LHCN-M2 (cell line): ENCODE measurements around the gene GPR107. TPM values are rescaled to one million over a fixed set of nuclear protein-coding genes. Genes with fewer than 3 reads are reported as not detected.

Source experiments
- DNase-seq: peaks from one replicate; pipeline ENCODE4 v3.0.0-alpha.2; 2012; ENCODE audit warnings: low read depth
- total RNA-seq: library from RNA; depleted of rRNA; stranded (reverse); fragments of >200 nt; gene quantifications from 2 replicates; pipeline ENCODE4 v1.2.3, GENCODE V29; 2014

Gene GPR107
- total RNA-seq, 1 experiment from 2014 or later: 20.3 TPM

- DNase-seq: no peak
Measured at GRCh38 chr9:130054325-130054786, 650 bp downstream of the GPR107 start.

GRCh38 chr9:130054820-130055219 is 1.1 kb downstream of the GPR107 start:
- no peak for DNase-seq

- no peak for DNase-seq
Measured at GRCh38 chr9:130058154-130058553, 4.4 kb downstream of the GPR107 start.

- DNase-seq: no peak
Measured at GRCh38 chr9:130058887-130059286, 5.2 kb downstream of the GPR107 start.

DNA sequence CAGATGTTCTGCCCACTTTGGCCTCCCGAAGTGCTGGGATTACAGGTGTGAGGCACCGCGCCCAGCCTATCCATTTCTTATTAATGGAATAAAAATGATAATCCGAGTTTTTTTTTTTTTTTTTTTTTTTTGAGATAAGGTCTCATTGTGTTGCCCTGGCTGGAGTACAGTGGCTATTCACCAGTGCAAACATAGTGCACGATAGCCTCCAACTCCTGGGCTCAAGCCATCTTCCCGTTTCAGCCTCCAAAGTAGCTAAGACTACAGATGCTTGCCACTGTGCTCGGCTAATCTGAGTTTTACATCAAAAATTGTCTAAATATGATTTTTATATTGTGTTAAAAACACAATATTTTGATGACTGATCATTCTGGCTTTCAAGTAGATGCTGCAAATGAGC is 6.6 kb downstream of the GPR107 start:
- DNase-seq: no peak

- DNase-seq: no peak
Measured at GRCh38 chr9:130062750-130063149, 9.0 kb downstream of the GPR107 start.

DNA sequence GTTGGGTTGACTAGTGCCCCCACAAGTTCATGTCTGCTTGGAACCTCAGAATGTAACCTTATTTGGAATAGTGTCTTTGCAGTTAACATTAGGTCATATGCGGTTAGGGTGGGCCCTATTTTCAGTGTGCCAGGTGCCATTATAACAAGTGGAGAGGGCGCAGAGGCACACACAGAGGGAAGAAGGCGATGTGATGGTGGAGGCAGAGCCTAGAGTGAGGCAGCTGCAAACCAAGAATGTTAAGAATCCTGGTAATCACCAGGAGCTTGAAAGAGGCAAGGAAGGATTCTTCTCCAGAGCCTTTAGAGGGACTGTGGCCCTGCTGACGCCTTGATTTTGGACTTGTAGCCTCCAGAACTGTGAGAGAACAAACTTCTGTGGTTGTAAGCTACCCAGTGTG is 10.9 kb downstream of the GPR107 start:
- DNase-seq: no peak

DNA sequence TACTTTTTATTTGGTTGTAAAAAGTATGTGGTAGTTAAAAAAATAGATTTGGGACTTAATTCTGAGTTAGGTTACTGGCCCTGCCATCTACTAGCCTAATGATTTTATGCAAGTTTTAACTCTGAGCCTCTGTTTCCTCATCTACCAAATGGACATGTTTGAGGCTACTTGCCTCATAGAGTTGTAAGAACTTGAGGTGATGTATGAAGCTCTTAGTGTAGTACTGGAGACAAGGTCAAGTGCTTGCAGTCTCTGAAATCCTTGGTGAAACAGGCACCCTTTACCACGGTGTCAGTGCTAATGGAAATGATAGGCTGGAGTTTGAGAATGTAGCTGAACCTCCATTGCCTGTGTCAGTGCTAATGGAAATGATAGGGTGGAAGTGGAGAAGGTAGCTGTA is 15.3 kb downstream of the GPR107 start:
- no peak for DNase-seq

DNA sequence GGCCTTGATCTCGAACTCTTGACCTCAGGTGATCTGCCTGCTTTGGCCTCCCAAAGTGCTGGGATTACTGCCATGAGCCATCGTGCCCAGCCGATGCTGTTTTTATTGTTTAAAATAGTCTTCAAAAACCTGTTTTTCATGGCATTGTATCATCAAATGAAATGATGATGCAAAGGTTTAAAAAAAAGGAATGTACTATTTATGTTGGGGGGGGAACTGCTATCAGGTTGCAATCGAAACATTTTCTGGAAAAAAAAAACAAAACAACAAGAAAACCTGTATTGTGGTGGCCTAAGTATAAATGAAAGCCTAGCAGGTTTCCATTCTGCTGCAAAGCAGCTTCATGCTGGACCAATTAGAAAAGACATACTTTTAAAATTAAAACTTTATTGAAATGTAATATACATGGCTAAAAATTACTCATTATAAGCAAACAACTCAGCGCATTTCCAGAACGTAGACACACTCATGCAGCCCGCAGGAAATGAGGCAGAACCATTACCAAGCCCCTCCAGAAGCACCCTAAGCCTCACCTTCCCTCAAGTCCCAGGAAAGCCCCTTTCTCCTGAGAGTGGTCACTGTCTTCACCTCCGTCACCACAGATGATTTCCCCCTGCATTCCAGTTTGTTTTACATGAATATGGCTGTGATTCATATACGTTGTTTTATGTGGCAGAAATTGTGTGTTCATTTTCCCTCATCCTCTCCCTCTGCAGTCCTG is 19.0 kb downstream of the GPR107 start:
- DNase-seq: no peak

DNA sequence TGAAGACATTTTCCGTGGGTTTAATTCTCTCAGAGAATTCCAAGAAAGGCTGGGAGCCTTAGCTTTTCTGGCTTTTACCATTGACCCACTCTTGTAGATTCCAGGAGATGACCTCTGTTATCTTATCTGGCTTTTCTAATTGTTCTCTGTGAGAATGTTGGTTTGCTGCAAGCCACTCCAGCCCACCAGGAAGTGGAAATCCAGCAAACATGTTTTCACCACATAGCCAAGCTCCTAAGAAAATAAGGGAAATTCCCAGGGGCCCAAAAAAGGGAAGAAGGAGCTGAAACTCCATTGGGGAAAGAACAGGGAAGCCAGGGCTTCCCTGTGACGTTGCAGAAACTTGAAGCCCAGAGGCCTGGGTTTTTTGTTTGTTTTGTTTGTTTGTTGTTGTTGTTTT is 19.7 kb downstream of the GPR107 start:
- DNase-seq: no peak

- DNase-seq: no peak
Measured at GRCh38 chr9:130078547-130078946, 24.8 kb downstream of the GPR107 start.

- no peak for DNase-seq
Measured at GRCh38 chr9:130084337-130084736, 30.6 kb downstream of the GPR107 start.

DNA sequence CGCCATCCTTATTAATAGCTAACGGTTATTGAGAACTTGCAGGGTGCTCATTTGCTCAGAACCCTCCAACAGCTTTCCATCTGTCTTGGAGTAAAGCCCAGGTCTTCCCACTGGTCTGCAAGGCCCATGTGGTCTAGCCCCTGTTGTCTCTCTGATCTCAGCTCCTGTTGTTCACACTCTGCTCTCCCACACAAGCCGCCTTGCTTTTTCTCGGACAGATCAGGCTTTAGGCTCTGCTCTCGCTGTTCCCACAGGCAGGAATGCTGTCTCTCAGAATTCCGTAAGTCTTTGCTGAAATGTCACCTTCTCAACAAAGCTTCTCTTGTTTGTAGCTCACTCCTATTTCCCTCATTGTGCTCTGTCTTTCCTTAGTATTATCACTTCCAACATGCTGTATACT is 34.3 kb downstream of the GPR107 start:
- no peak for DNase-seq

- no peak for DNase-seq
Measured at GRCh38 chr9:130089141-130089540, 35.4 kb downstream of the GPR107 start.

GRCh38 chr9:130090915-130091314 is 37.2 kb downstream of the GPR107 start:
- DNase-seq: no peak

GRCh38 chr9:130092910-130093309 is 39.2 kb downstream of the GPR107 start:
- no peak for DNase-seq

- DNase-seq: no peak
Measured at GRCh38 chr9:130095872-130096271, 42.2 kb downstream of the GPR107 start.

GRCh38 chr9:130100681-130101080 is 47.0 kb downstream of the GPR107 start:
- DNase-seq: no peak

GRCh38 chr9:130101915-130102314 is 48.2 kb downstream of the GPR107 start:
- no peak for DNase-seq

DNA sequence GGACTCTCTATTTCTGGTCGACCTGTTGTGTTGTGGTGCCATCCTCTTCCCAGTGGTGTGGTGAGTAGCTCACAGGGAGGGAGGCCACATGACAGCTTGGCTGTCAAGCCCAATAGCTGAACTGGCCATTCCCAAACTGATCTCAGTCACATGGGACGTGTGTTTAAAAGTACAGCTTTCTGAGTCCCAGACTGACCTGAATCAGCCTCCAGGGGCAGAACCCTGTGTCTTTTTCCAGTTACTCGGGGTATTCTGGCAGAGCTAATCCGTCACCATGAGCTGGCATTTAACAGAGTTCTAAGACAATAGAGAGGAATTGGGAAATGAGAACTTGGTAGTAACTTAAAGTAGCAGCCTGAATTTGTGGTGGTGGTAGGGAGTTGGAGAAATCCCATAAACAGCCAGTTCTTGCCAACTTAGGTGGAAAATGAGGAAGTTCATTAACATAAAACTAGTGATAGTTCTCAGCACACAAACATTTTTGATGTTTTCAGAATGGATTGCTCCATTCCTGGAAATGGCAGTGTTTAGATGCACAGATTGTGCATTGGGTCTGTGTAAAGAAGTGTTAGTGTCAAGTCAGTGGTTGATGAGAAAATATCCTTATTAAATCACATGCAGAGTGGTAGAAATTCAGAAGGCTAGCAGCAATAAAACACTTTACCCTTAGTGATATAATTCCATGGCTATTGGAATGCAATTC is 50.9 kb downstream of the GPR107 start:
- peak; percentile 62 for DNase-seq

DNA sequence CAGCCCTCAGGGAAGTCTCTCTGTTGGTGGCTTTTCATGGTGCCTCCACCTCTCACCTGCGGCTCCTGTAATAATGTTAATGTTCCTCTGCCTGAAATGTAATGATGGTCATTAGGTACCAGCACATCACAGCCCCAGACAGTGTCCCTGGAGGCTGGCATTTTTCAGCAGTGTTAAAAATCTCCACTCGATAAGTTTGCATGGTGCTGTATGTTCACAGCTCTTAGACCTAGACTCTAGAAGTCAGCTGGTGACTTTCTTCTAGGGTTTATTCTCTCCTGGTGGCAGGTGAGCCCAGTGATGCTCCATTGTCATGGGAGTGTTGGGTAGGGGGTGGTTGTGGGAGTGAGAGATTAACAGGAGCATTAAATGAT is 53.1 kb downstream of the GPR107 start:
- DNase-seq: no peak

- peak; percentile 77 for DNase-seq
Measured at GRCh38 chr9:130107234-130107861, 53.6 kb downstream of the GPR107 start.

DNA sequence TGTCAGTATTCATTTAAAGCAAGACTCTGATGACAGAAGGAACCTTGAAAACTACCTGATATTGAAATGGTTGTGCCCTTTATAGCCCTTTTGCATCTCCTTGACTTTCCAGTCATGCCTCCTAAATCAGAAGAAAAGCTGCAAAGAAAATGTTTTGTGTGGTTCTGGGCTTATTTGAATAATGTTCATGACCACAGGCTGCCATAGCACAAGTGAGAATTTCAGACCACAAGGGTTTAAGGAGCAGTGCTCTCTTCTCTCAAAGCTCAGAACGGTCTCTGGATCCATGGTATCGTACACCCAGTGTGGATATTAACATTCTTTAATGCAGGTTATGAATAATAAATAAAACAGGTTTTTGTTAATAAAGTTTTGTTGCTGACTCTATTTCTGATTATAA is 54.2 kb downstream of the GPR107 start:
- no peak for DNase-seq
